Urinary bladder (tissue), 4 donors: Measurements from ENCODE around the gene MAGI2. TPM values are rescaled to one million over a fixed set of nuclear protein-coding genes. Genes with fewer than 3 reads are reported as not detected.

ENCODE experiments used
- DNase-seq: peaks from one replicate; pipeline ENCODE4 v3.0.0-alpha.2; 2015; ENCODE audit errors: extremely low spot score
- H3K27ac ChIP-seq: one replicate; pipeline ENCODE4 v1.5.1; 2013; ENCODE audit warnings: low read depth, mild to moderate bottlenecking, moderate library complexity
- H3K36me3 ChIP-seq: one replicate; pipeline ENCODE4 v1.6.1; 2013; ENCODE audit warnings: mild to moderate bottlenecking, moderate library complexity; ENCODE audit not compliant: insufficient read depth
- H3K4me1 ChIP-seq: one replicate; pipeline ENCODE4 v1.6.1; 2013; ENCODE audit warnings: mild to moderate bottlenecking, moderate library complexity; ENCODE audit not compliant: insufficient read depth
- H3K4me3 ChIP-seq: one replicate; pipeline ENCODE4 v1.5.1; 2013; ENCODE audit warnings: low read depth, low read length
- WGBS: extraction: QIAGEN DNeasy Blood & Tissue Kit; methylation state at CpG from one replicate; pipeline ENCODE4 v1.1.7; 2013; 5-methylcytosine and 5-hydroxymethylcytosine counted together
- polyA plus RNA-seq: library from polyadenylated mRNA; stranded (reverse); fragments of 200-250 nt; gene quantifications from one replicate; pipeline ENCODE4 v1.2.3, GENCODE V29; 2013
- total RNA-seq: library from RNA; depleted of rRNA; stranded (reverse); fragments of >200 nt; gene quantifications from one replicate; pipeline ENCODE4 v1.2.3, GENCODE V29; 2014
- donor health status: healthy with polysubstance abuse.
- donor health status: healthy.

MAGI2 gene
- total and polyA plus RNA-seq, 2 donors, result 7.6 to 37.4 TPM

DNA sequence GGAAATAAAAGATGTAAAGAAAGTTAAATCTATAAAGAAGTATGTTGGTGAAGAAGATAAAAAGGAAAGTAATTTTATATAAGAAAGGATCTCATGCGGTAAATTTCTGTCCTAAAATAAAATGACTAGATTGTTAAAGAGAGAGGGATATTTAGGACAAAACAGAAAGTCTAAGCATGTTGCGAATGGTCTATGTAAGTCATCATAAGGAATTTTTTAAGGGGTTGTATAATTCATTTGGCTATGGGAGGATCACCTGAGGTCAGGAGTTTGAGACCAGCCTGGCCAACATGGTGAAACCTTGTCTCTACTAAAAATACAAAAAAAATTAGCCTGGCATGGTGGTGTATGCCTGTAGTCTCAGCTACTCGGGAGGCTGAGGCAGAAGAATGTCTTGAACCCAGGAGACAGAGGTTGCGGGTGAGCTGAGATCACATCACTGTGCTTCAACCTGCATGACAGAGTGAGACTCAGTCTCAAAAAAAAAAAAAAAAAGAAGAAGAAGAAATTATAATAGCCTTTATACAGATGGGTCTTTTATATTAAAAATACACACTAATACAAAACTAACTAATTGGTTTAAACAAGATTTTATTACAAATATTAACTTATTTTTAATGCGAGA, 294.3 kb downstream of the MAGI2 start:
- Histone ChIP-seq H3K4me3 (no peak overlapping the region), H3K4me1 (no peaks in the 10 kb centered on the region), H3K36me3 (no peaks in the 10 kb centered on the region), H3K27ac (no peak overlapping the region)
- 98% methylated on average over 5 of the region's 5 CpGs for WGBS
- DNase-seq, result no peak

DNA sequence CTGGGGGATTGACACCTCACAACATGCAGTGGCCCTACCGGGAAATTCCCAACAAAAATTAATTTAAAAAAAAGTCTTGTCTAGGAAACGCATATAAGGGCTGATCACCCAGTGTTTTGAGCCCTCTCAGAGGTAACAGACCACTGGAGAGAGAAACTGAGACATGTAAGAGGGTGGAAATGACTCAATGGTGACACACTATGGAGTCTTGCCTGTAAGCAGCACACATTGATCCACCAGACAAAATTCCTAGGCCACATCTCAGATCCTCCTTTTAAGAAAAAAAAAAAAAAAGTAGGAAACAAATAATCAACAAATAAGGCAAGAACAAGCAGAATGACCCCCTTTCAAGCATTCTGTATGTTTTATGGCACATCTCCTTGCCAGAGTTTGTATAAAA, 296.2 kb downstream of the MAGI2 start:
- Histone ChIP-seq H3K27ac (no peak overlapping the region), H3K4me1 (no peaks in the 10 kb centered on the region), H3K4me3 (no peak overlapping the region), H3K36me3 (no peaks in the 10 kb centered on the region)
- DNase-seq, result no peak
- WGBS, result 94% methylated on average over 2 of the region's 2 CpGs

DNA sequence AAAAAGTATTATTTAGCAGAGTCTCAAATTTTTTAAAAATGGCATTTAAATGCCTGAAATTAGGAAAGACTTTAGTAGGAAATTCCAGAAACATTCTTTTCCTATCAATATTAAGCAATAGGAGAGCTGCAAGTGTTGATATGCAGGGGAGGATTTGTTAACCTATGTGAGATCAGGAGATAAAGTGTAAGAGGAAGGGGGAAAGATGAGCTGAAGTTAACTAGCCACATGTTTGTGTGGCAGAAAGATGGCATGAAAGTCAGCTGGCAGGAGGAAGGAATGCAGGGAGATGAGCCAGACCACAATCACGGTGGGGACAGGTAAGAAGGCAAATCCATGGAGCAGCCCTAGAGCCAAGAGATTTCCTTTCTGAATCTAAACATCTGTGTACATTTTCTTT, 303.6 kb downstream of the MAGI2 start:
- no peak overlapping the region for H3K27ac ChIP-seq

DNA sequence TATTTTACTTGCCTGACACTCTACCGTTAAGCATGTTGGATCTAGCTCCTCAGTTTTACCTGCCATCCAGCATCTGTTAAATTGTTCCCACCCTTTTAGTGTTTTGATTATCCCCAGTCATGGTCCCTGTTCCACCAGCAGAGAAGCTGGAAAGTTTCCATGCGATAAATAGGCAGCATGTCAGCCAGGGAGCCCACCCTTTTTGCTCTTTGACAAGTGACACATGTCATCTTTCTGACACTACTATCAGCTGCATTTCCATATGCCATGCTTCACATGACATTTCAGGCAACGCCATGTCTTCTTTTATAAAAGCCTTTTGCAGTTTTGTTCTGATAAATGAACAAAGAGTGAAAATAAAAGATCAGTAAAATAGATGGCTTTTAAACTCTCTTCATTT, 310.8 kb downstream of the MAGI2 start:
- Histone ChIP-seq H3K27ac (no peak overlapping the region), H3K4me1 (no peaks in the 10 kb centered on the region), H3K36me3 (no peaks in the 10 kb centered on the region), H3K4me3 (no peak overlapping the region)
- DNase-seq, result no peak
- WGBS, result 82% methylated on average over 3 of the region's 3 CpGs

More for the DNA sequence above, 303.6 kb downstream of the MAGI2 start:
- H3K36me3 ChIP-seq, result no peaks in the 10 kb centered on the region
- H3K4me3 ChIP-seq, result no peak overlapping the region
- WGBS, result 32% methylated on average over 1 of the region's 1 CpG
- H3K4me1 ChIP-seq, result no peaks in the 10 kb centered on the region
- DNase-seq, result no peak

DNA sequence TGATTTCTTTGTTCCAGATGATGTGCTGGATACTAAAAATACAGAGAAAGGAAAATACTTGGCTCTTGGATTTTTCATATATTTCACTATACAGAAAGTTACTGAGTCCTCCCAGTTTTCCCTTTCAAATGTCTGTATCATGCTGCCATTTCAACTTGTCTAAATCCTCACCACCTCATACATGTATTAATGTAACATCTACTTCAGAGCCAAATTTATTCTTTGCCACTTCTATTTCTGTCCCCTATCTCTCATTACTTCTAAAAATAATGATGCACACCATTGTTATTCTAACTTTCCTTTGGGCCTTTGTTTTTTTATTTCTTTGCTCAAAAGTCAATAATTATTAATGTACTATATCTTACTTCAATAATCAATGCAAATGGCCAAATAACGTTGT, 312.2 kb downstream of the MAGI2 start:
- H3K36me3 ChIP-seq, result no peaks in the 10 kb centered on the region
- H3K4me3 ChIP-seq, result no peak overlapping the region
- DNase-seq, result no peak
- H3K27ac ChIP-seq, result no peak overlapping the region
- no peaks in the 10 kb centered on the region for H3K4me1 ChIP-seq
- WGBS, result 82% methylated on average over 1 of the region's 1 CpG

DNA sequence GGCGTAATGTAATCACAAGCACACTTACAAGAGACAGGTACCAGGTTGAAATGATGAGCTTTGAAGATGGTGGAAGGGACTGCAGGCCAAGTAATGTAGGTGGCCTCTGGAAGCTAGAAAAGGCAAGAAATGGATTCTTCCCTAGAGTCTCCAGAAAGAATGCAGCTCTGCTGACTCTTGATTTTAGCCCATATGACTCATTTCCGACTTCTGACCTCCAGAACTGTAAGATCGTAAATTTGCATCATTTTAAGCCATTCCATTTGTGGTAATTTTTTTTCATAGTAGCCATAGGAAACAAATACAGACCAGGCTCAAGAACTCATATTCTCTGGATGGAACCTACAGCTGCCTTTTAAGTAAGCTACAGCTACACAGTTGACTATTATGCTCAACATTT, 315.5 kb downstream of the MAGI2 start:
- no peak overlapping the region for H3K27ac ChIP-seq
- DNase-seq, result no peak
- no peak overlapping the region for H3K4me3 ChIP-seq
- H3K4me1 ChIP-seq, result no peaks in the 10 kb centered on the region
- WGBS, result 93% methylated on average over 3 of the region's 3 CpGs
- H3K36me3 ChIP-seq, result no peaks in the 10 kb centered on the region

DNA sequence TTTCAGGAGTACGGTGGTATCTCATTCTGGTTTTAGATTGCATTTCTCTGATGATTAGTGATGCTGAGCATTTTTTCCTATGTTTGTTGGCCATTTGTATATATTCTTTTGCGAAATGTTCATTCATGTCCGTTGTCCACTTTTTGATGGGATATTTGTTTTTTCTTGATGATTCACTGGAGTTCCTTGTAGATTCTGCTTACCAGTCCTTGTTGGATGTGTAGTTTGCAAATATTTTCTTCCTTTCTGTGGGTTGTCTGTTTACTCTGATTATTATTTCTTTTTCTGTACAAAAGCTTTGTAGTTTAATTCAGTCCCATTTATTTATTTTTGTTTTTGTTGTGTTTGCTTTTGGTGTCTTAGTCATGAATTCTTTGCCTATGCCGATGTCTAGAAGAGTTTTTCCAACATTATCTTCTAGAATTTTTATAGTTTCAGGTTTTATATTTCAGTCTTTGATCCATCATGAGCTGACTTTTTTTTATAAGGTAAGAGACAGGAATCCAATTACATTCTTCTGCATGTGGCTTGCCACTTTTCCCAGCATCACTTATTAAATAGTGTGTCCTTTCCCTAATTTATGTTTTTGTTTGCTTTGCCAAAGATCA, 320.5 kb downstream of the MAGI2 start:
- 83% methylated on average over 4 of the region's 4 CpGs for WGBS

DNA sequence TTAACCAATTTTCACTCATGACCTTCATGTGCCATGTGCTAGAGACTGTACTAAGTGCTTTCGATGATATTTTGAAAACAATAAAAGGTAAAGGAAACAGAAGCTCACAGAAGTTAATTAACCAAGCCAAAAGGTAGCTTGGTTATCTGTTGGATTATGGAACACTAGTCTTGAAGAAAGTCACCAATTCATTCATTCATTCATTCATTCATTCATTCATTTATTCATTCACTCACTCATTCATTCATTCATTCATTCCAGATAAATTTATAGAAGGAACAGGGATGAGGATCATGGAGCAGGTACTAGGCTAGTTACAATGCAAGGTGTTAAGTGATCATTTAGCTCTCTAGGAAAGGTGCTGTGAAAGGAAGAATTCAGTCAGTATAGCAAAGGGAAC, 322.8 kb downstream of the MAGI2 start:
- DNase-seq, result no peak
- Histone ChIP-seq H3K4me1 (no peaks in the 10 kb centered on the region), H3K4me3 (no peak overlapping the region), H3K36me3 (no peaks in the 10 kb centered on the region), H3K27ac (no peak overlapping the region)
- WGBS, result 95% methylated on average over 1 of the region's 1 CpG

More for the DNA sequence above, 320.5 kb downstream of the MAGI2 start:
- Histone ChIP-seq H3K4me3 (no peak overlapping the region), H3K4me1 (no peaks in the 10 kb centered on the region), H3K36me3 (no peaks in the 10 kb centered on the region), H3K27ac (no peak overlapping the region)
- DNase-seq, result no peak

DNA sequence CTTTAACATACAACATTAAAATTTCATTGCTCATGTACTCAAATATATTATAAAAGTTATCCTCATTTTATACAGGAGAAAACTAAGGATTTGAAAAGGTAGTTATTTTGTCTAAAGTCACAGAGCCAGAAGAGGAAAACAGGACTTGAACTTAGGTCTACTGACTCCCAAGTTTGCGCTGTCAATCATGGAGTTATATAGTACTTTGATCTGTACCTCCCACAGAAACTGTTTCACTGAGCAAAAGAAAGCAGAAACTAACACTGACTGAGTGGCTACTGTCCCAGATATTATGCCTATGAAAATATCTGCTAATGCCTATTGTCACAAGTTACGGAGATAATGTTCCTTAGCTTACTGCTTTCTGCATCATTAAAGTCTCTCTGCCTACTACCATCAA, 329.1 kb downstream of the MAGI2 start:
- Histone ChIP-seq H3K36me3 (no peaks in the 10 kb centered on the region), H3K27ac (no peak overlapping the region), H3K4me1 (no peaks in the 10 kb centered on the region), H3K4me3 (no peak overlapping the region)
- WGBS, result 99% methylated on average over 2 of the region's 2 CpGs
- no peak for DNase-seq

DNA sequence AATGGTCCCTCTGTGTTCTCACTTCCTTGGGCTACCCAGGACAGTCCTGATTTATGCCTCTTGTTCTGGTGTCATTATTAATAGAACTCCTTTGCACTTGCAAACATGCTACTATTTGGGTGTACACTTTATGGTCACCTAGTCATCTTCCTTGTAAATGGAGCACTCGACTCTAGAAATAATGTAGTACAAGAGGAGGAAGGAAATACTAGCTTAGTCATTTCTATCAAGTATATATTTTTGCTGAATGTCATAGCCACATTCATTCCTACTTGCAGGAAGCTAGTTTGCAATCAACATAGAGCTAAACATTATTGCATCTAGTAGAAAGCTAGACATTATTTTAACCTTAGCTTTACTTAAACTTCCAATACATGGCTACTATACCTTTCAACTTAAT, 335.3 kb downstream of the MAGI2 start:
- no peaks in the 10 kb centered on the region for H3K36me3 ChIP-seq
- H3K4me1 ChIP-seq, result no peaks in the 10 kb centered on the region
- DNase-seq, result no peak
- 44% methylated on average over 1 of the region's 1 CpG for WGBS
- H3K4me3 ChIP-seq, result no peak overlapping the region
- H3K27ac ChIP-seq, result no peak overlapping the region

DNA sequence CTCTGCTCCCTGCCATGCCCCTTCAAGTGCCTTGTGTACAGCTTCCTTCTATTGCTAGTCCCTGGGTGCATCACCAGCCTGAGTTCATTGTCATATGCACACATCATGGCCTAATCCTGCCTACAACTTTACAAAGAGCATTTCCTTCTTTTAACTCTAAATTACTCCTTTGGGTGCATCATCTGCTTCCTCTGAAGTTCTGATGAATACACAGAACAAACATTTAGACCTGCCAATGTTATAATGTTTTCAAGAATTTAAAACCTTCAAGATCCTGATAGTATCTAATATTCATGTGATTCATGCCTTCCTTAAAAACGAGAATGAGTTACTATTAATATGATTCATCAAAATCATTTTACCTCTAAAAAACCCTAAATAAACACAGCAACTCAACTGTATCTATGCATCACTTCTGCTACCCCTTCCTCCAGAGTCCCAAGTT, 357.1 kb downstream of the MAGI2 start:
- Histone ChIP-seq H3K4me1 (no peaks in the 10 kb centered on the region), H3K27ac (no peak overlapping the region), H3K36me3 (no peaks in the 10 kb centered on the region), H3K4me3 (no peak overlapping the region)
- no peak for DNase-seq
- WGBS, result 65% methylated on average over 1 of the region's 1 CpG

DNA sequence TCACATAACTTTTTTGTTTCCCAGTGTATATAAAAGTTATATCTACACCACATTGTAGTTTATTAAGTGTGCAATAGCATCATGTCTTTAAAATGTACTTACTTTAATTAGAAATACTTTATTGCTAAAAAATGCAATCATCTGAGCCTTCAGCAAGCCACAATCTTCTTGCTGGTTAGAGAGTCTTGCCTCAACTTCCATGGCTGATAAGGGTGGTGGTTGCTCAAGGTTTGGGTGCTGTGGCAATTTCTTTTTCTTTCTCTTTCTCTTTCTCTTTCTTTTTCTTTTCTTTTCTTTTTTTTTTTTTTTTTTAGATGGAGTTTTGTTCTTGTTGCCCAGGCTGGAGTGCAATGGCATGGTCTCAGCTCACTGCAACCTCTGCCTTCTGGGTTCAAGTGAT, 360.0 kb downstream of the MAGI2 start:
- Histone ChIP-seq H3K27ac (no peak overlapping the region), H3K36me3 (no peaks in the 10 kb centered on the region), H3K4me1 (no peaks in the 10 kb centered on the region), H3K4me3 (no peak overlapping the region)
- no peak for DNase-seq

DNA sequence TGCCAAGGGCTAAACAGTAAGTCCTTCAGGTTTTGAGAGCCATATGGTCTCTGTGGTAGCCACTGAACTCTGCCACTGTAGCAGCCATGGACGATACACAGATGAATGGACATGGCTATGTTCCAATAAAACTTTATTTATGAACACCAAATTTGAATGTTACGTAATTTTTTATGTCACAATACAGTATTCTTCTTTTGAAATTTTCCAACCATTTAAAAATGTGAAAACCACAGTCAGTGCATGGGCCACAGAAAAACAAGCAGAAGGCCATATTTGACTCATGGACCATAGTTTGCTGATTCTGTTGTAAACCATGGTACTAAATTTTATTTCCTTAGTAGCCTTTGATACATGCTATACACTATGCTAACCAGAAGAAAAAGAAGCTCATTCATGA, 361.8 kb downstream of the MAGI2 start:
- Histone ChIP-seq H3K4me3 (no peak overlapping the region), H3K36me3 (no peaks in the 10 kb centered on the region), H3K4me1 (no peaks in the 10 kb centered on the region), H3K27ac (no peak overlapping the region)
- WGBS, result 82% methylated on average over 2 of the region's 2 CpGs
- DNase-seq, result no peak

DNA sequence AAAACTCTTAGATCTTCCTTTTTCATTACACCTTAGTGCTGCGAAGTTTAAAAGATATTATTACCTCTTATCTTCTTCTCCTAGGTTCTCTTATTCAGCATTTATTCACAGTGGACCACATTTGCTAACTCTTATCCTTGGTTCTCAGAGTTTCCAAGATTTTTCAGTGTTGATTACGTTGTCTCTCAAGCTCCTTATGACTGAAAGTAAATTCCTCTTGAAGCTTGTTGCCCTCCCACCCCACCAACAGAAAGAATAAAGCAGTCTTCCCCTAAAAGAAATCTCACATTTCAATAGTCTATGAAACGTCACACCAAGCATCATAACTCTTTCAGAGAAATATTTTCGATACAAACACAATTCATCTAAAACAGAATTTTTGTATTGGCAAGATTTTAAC, 362.5 kb downstream of the MAGI2 start:
- WGBS, result 82% methylated on average over 4 of the region's 4 CpGs
- DNase-seq, result no peak
- H3K36me3 ChIP-seq, result no peaks in the 10 kb centered on the region
- H3K4me3 ChIP-seq, result no peak overlapping the region
- no peak overlapping the region for H3K27ac ChIP-seq
- H3K4me1 ChIP-seq, result no peaks in the 10 kb centered on the region

DNA sequence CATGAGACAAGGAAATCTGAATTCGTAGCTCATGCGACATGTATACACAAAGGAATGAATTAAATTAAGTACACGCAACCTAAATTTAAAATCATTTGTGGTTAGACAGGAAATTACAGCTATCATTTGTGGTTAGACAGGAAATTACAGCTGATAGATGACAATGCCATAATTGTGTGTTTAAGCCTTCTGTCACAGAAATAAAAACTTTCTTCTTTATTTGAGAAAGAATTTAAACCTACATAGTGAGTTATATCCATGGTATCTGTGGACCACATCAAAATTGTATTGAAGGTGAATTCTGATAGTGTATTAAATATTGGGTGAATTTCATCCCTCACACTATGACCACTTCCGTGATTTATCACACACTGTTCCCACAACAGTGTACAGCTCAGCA, 362.9 kb downstream of the MAGI2 start:
- H3K4me1 ChIP-seq, result no peaks in the 10 kb centered on the region
- no peak for DNase-seq
- WGBS, result 83% methylated on average over 4 of the region's 4 CpGs
- H3K27ac ChIP-seq, result no peak overlapping the region
- H3K4me3 ChIP-seq, result no peak overlapping the region
- no peaks in the 10 kb centered on the region for H3K36me3 ChIP-seq
